ENCODE results near the gene CCDC78.

DNA sequence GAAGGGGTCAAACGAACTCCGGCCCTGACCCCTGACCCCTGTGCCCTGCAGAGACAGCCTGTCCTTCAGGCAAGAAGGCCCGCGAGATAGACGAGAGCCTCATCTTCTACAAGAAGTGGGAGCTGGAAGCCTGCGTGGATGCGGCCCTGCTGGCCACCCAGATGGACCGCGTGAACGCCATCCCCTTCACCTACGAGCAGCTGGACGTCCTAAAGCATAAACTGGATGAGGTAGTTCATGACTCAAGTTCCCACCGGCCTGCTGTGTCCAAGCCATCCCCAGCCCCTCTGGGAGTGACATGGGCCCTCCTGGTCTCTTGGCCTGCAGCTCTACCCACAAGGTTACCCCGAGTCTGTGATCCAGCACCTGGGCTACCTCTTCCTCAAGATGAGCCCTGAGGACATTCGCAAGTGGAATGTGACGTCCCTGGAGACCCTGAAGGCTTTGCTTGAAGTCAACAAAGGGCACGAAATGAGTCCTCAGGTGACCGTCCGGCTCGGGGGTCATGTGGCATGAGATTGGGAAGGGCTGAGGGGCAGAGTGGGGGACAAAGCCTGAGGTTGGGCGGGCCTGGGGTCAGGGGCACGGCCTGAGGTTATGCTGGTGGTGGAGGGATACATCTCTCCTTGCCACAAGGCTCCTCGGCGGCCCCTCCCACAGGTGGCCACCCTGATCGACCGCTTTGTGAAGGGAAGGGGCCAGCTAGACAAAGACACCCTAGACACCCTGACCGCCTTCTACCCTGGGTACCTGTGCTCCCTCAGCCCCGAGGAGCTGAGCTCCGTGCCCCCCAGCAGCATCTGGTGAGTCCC lies 40.0 kb upstream of the CCDC78 start:
- TF ChIP-seq POLR2AphosphoS5 (IDR thresholded peaks at IDR 0.05; ENCODE audit: low read depth, low read length), result no peak
- TF ChIP-seq, protein P1, sequence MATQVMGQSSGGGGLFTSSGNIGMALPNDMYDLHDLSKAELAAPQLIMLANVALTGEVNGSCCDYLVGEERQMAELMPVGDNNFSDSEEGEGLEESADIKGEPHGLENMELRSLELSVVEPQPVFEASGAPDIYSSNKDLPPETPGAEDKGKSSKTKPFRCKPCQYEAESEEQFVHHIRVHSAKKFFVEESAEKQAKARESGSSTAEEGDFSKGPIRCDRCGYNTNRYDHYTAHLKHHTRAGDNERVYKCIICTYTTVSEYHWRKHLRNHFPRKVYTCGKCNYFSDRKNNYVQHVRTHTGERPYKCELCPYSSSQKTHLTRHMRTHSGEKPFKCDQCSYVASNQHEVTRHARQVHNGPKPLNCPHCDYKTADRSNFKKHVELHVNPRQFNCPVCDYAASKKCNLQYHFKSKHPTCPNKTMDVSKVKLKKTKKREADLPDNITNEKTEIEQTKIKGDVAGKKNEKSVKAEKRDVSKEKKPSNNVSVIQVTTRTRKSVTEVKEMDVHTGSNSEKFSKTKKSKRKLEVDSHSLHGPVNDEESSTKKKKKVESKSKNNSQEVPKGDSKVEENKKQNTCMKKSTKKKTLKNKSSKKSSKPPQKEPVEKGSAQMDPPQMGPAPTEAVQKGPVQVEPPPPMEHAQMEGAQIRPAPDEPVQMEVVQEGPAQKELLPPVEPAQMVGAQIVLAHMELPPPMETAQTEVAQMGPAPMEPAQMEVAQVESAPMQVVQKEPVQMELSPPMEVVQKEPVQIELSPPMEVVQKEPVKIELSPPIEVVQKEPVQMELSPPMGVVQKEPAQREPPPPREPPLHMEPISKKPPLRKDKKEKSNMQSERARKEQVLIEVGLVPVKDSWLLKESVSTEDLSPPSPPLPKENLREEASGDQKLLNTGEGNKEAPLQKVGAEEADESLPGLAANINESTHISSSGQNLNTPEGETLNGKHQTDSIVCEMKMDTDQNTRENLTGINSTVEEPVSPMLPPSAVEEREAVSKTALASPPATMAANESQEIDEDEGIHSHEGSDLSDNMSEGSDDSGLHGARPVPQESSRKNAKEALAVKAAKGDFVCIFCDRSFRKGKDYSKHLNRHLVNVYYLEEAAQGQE (IDR thresholded peaks at IDR 0.05; ENCODE audit: insufficient read depth in 1 of 2, low read depth in 2 of 2, low read length in 2 of 2), result no peak
- no peak for TF ChIP-seq TAF1 (IDR thresholded peaks at IDR 0.05; ENCODE audit: borderline replicate concordance, insufficient read depth, low read length)
- TF ChIP-seq SIN3A (IDR thresholded peaks at IDR 0.05; ENCODE audit: borderline replicate concordance, insufficient read depth, low read length), result no peak
- no peak for TF ChIP-seq FOXP2 (optimal IDR thresholded peaks at IDR 0.05; ENCODE audit: borderline replicate concordance, extremely low read depth, extremely low read length, insufficient read depth)
